H1 (cell line): ENCODE measurements around the gene TMEM45A. TPM values are rescaled to one million over a fixed set of nuclear protein-coding genes. Genes with fewer than 3 reads are reported as not detected.

ENCODE experiments used
- CTCF ChIA-PET: fragments of 300-600 bp; sonication (Branson Sonifier 250); formaldehyde crosslinking; loops from one replicate; lab custom pipeline; 2021; ENCODE audit not compliant: partially characterized antibody; lab: Charles Lee
- POLR2A ChIA-PET: fragments of 300-600 bp; sonication (Branson Sonifier 250); formaldehyde crosslinking; loops from one replicate; lab custom pipeline; 2021; ENCODE audit warnings: inconsistent platforms; ENCODE audit not compliant: partially characterized antibody; lab: Charles Lee
- DNase-seq, 2 experiments: peaks; one replicate each; pipeline versions ENCODE4 v3.0.0 to v3.0.0-alpha.2; 2010 to 2022; ENCODE audit warnings: low spot score in 2 of 2, low read depth in 1 of 2, mixed read lengths in 1 of 2
- FAIRE-seq: peaks from 2 replicates; lab custom pipeline; 2011; peaks lifted over from hg19 to GRCh38; lab: Jason Lieb, UNC
- H2AFZ ChIP-seq: 2 replicates; pipeline ENCODE4 v1.8.1; 2012; ENCODE audit warnings: low read length, inconsistent platforms
- H2AK5ac ChIP-seq: 2 replicates; pipeline ENCODE4 v1.6.1; 2013; ENCODE audit warnings: low read depth, low read length
- H2BK120ac ChIP-seq: replicated peaks from 2 replicates; pipeline ENCODE3; 2013; ENCODE audit warnings: low read depth, low read length, inconsistent platforms
- H2BK12ac ChIP-seq: 2 replicates; pipeline ENCODE4 v1.6.1; 2013; ENCODE audit warnings: low read depth, low read length
- H2BK15ac ChIP-seq: 2 replicates; pipeline ENCODE4 v1.6.1; 2013; ENCODE audit warnings: low read length
- H2BK20ac ChIP-seq: 2 replicates; pipeline ENCODE4 v1.6.1; 2013; ENCODE audit warnings: low read length
- H2BK5ac ChIP-seq: 2 replicates; pipeline ENCODE4 v1.6.1; 2013; ENCODE audit warnings: low read depth, low read length
- H3K14ac ChIP-seq: 2 replicates; pipeline ENCODE4 v1.6.1; 2013; ENCODE audit warnings: inconsistent platforms; ENCODE audit not compliant: insufficient read length
- H3K18ac ChIP-seq: 2 replicates; pipeline ENCODE4 v1.6.1; 2013; ENCODE audit warnings: low read length; ENCODE audit errors: extremely low read depth
- H3K23ac ChIP-seq: 2 replicates; pipeline ENCODE4 v1.6.1; 2013; ENCODE audit warnings: inconsistent platforms; ENCODE audit not compliant: insufficient read length
- H3K23me2 ChIP-seq: 2 replicates; pipeline ENCODE4 v1.6.1; 2013; ENCODE audit warnings: low read depth, low read length
- H3K27ac ChIP-seq: 2 replicates; pipeline ENCODE4 v1.6.1; 2011; ENCODE audit warnings: low read depth, low read length, inconsistent platforms
- H3K27me3 ChIP-seq, 4 experiments: replicated peaks in 1 of 4; 1 replicate in 1 of 4; 2 replicates in 3 of 4; pipeline versions ENCODE4 v1.6.1 to v1.8.1; 2011 to 2013; ENCODE audit warnings: low read length in 3 of 4, mild to moderate bottlenecking in 3 of 4, inconsistent platforms in 2 of 4, mixed read lengths in 2 of 4, moderate library complexity in 1 of 4; ENCODE audit not compliant: control insufficient read depth in 3 of 4, insufficient read depth in 3 of 4; ENCODE audit errors: extremely low read depth in 1 of 4
- H3K36me3 ChIP-seq, 4 experiments: 2 replicates each; pipeline versions ENCODE4 v1.6.1 to v1.8.1; 2011 to 2013; ENCODE audit warnings: mild to moderate bottlenecking in 4 of 4, low read length in 3 of 4, moderate library complexity in 2 of 4, control low read depth in 1 of 4, inconsistent platforms in 1 of 4; ENCODE audit not compliant: insufficient read depth in 4 of 4, control insufficient read depth in 2 of 4
- H3K4ac ChIP-seq: replicated peaks from 2 replicates; pipeline ENCODE3; 2013; ENCODE audit warnings: low read length, low read depth, mixed read lengths, inconsistent platforms; ENCODE audit not compliant: insufficient read length
- H3K4me1 ChIP-seq, 4 experiments: replicated peaks in 1 of 4; 1 replicate in 1 of 4; 2 replicates in 3 of 4; pipeline versions ENCODE4 v1.6.1 to v1.8.1; 2011 to 2013; ENCODE audit warnings: low read length in 3 of 4, inconsistent platforms in 2 of 4, mixed read lengths in 1 of 4; ENCODE audit not compliant: insufficient read depth in 4 of 4, control insufficient read depth in 3 of 4
- H3K4me2 ChIP-seq, 2 experiments: 2 replicates each; pipeline versions ENCODE4 v1.6.1 to v1.8.1; 2011 to 2013; ENCODE audit warnings: low read depth in 2 of 2, low read length in 2 of 2, control low read depth in 1 of 2, inconsistent platforms in 1 of 2, mild to moderate bottlenecking in 1 of 2; ENCODE audit not compliant: insufficient read depth in 1 of 2
- H3K4me3 ChIP-seq, 4 experiments: fragments of 200-600, 300-600 bp in 1 of 4; sonication (generic), shearing (Covaris generic), sonication (Bioruptor Twin) in 1 of 4; 2 replicates each; pipeline versions ENCODE4 v1.5.1 to v1.8.1; 2011 to 2016; ENCODE audit warnings: low read length in 4 of 4, low read depth in 3 of 4, control low read depth in 2 of 4, inconsistent platforms in 2 of 4, mild to moderate bottlenecking in 2 of 4, mixed read lengths in 1 of 4, moderate library complexity in 1 of 4; ENCODE audit not compliant: insufficient read depth in 2 of 4; ENCODE audit errors: extremely low read depth in 1 of 4
- H3K56ac ChIP-seq: replicated peaks from 2 replicates; pipeline ENCODE3; 2013; ENCODE audit warnings: low read depth, mild to moderate bottlenecking, mixed read lengths, low read length, inconsistent platforms; ENCODE audit not compliant: insufficient read length
- H3K79me1 ChIP-seq: 2 replicates; pipeline ENCODE4 v1.6.1; 2013; ENCODE audit warnings: low read depth, low read length, control low read depth
- H3K79me2 ChIP-seq, 2 experiments: 2 replicates each; pipeline versions ENCODE4 v1.6.1 to v1.8.1; 2012 to 2013; ENCODE audit warnings: low read length in 2 of 2, mild to moderate bottlenecking in 2 of 2, inconsistent platforms in 1 of 2; ENCODE audit not compliant: insufficient read depth in 2 of 2, control insufficient read depth in 1 of 2
- H3K9ac ChIP-seq, 4 experiments: replicated peaks in 1 of 4; 1 replicate in 1 of 4; 2 replicates in 3 of 4; pipeline versions ENCODE4 v1.6.1 to v1.8.1; 2011 to 2013; ENCODE audit warnings: low read depth in 3 of 4, low read length in 3 of 4, control low read depth in 2 of 4, mild to moderate bottlenecking in 2 of 4, moderate library complexity in 2 of 4, inconsistent platforms in 1 of 4; ENCODE audit errors: extremely low read depth in 1 of 4
- H3K9me3 ChIP-seq, 2 experiments: 2 replicates each; pipeline versions ENCODE4 v1.6.1 to v1.8.1; 2012 to 2013; ENCODE audit warnings: mild to moderate bottlenecking in 2 of 2, moderate library complexity in 2 of 2, control low read depth in 1 of 2, inconsistent platforms in 1 of 2, low read depth in 1 of 2, low read length in 1 of 2, mixed read lengths in 1 of 2; ENCODE audit not compliant: insufficient read depth in 2 of 2
- H4K20me1 ChIP-seq, 2 experiments: replicated peaks in 1 of 2; 2 replicates each; pipeline versions ENCODE3 to v1.8.1; 2011 to 2013; ENCODE audit warnings: inconsistent platforms in 2 of 2, low read length in 2 of 2, mild to moderate bottlenecking in 1 of 2; ENCODE audit not compliant: insufficient read depth in 2 of 2, control insufficient read depth in 1 of 2
- H4K5ac ChIP-seq: 2 replicates; pipeline ENCODE4 v1.6.1; 2013; ENCODE audit warnings: low read length, low read depth, mixed read lengths, inconsistent platforms; ENCODE audit not compliant: insufficient read length
- H4K8ac ChIP-seq: 2 replicates; pipeline ENCODE4 v1.8.0; 2013; ENCODE audit warnings: mild to moderate bottlenecking, moderate library complexity, low read length, inconsistent platforms; ENCODE audit not compliant: insufficient read depth; ENCODE audit errors: extremely low read depth
- H4K91ac ChIP-seq: replicated peaks from 2 replicates; pipeline ENCODE3; 2013; ENCODE audit warnings: low read length, mixed read lengths, inconsistent platforms; ENCODE audit not compliant: insufficient read length
- EZH2 ChIP-seq: fragments of 200-600 bp; sonication (generic); IDR thresholded peaks from 2 replicates; pipeline ENCODE4 v1.7.1; 2012; ENCODE audit warnings: low read depth, mild to moderate bottlenecking, moderate library complexity, low read length, inconsistent platforms; ENCODE audit not compliant: severe bottlenecking
- POLR2A ChIP-seq, 2 experiments: IDR thresholded peaks; 1 replicate in 1 of 2; 2 replicates in 1 of 2; pipeline ENCODE4 v1.6.1; 2011; ENCODE audit warnings: low read depth in 2 of 2, low read length in 2 of 2, mild to moderate bottlenecking in 2 of 2; ENCODE audit errors: control extremely low read depth in 1 of 2
- RXRA ChIP-seq: IDR thresholded peaks from 2 replicates; pipeline ENCODE4 v1.6.1; 2011; ENCODE audit warnings: low read depth, mild to moderate bottlenecking, low read length, moderate library complexity; ENCODE audit not compliant: insufficient read depth
- SP1 ChIP-seq: IDR thresholded peaks from 2 replicates; pipeline ENCODE4 v1.6.1; 2011; ENCODE audit warnings: low read depth, low read length
- SP4 ChIP-seq: IDR thresholded peaks from 2 replicates; pipeline ENCODE4 v1.6.1; 2012; ENCODE audit warnings: low read length, inconsistent platforms
- WGBS, 2 experiments: shearing (Covaris generic) in 1 of 2; methylation state at CpG; one replicate each; pipeline versions ENCODE4 v1.1.6 to v1.1.7; 2013 to 2015; ENCODE audit warnings: low lambda C conversion rate in 2 of 2, mixed read lengths in 2 of 2, inconsistent platforms in 1 of 2, low coverage in 1 of 2, missing lambda C conversion rate in 1 of 2; ENCODE audit not compliant: insufficient replicate concordance in 2 of 2, insufficient coverage in 1 of 2, insufficient read length in 1 of 2; ENCODE audit errors: extremely low coverage in 1 of 2, missing lambda C conversion rate in 1 of 2; 5-methylcytosine and 5-hydroxymethylcytosine counted together
- polyA plus RNA-seq, 7 experiments: library from polyadenylated mRNA; depleted of rRNA in 3 of 7; stranded (reverse) in 5 of 7; unstranded in 2 of 7; fragments of >200 nt in 5 of 7; fragments of 200-250 nt in 2 of 7; gene quantifications; 1 replicate in 5 of 7; 2 replicates in 1 of 7; 4 replicates in 1 of 7; pipeline versions ENCODE4 v1.2.1 to v1.2.3, GENCODE V29; 2011 to 2013; ENCODE audit warnings: missing spikeins in 2 of 7, mixed read lengths in 2 of 7
- total RNA-seq: library from RNA; stranded (reverse); fragmentation: NEBNext Ultra II Directional; extraction: Animal tissue kit (Norgen Biotek cat#: 25700); gene quantifications from 2 replicates; pipeline ENCODE4 v1.2.1, GENCODE V29; 2021

The TMEM45A gene
- total and polyA plus RNA-seq, 2 of the 8 experiments (the other 6 are each of a cell fraction or from before 2014, with no cell fraction given): 12.9 to 14.2 TPM

GRCh38 chr3:100499651-100500050, 7.2 kb downstream of the TMEM45A start:
- no peak overlapping the region for H2BK12ac ChIP-seq
- H3K23me2 ChIP-seq: no peaks in the 10 kb centered on the region; the same call in 1 of the 2 replicates
- H2BK120ac ChIP-seq: no peak overlapping the region
- no peak overlapping the region for H3K4ac ChIP-seq
- no peak overlapping the region for H3K56ac ChIP-seq
- no peaks in the 10 kb centered on the region for H3K79me2 ChIP-seq
- no peaks in the 10 kb centered on the region; a peak in 1 of 4 replicates for H3K9me3 ChIP-seq
- H4K8ac ChIP-seq: no peak overlapping the region
- no peak overlapping the region for H3K4me3 ChIP-seq
- H2BK20ac ChIP-seq: no peak overlapping the region
- H3K23ac ChIP-seq: no peak overlapping the region
- peaks cover 0 to 4% (median 1%) of the 10 kb centered on the region in 4 experiments; a peak in 2 of 7 replicates for H3K4me1 ChIP-seq
- H3K4me2 ChIP-seq: no peak overlapping the region
- no peaks in the 10 kb centered on the region for H3K27me3 ChIP-seq
- no peak overlapping the region for H4K5ac ChIP-seq
- no peak overlapping the region for H2BK5ac ChIP-seq
- no peaks in the 10 kb centered on the region for H4K20me1 ChIP-seq
- H3K27ac ChIP-seq: no peak overlapping the region
- H3K79me1 ChIP-seq: no peaks in the 10 kb centered on the region
- no peak overlapping the region for H2BK15ac ChIP-seq
- ChIA-PET CTCF (interaction anchor here (1.6 kb wide), 1 partner anchor 36 kb away, joined by 3 read pairs; no protein-coding TSS in a partner anchor), POLR2A (no interaction called here)
- H3K14ac ChIP-seq: no peak overlapping the region
- H4K91ac ChIP-seq: no peak overlapping the region
- WGBS, 2 experiments: 100% methylated on average over 4 of the region's 4 CpGs; no CpG with 5 or more reads in 1 of the 2 experiments
- H3K36me3 ChIP-seq: no peaks in the 10 kb centered on the region
- H2AFZ ChIP-seq: no peak overlapping the region
- FAIRE-seq: no peak
- DNase-seq: no peak
- H2AK5ac ChIP-seq: no peak overlapping the region
- no peak overlapping the region for H3K18ac ChIP-seq
- no peak overlapping the region for H3K9ac ChIP-seq
- TF ChIP-seq POLR2A (IDR thresholded peaks at IDR 0.05; ENCODE audit: control extremely low read depth in 1 of 2, low read depth in 2 of 2, low read length in 2 of 2) (no peak), SP1 (no peak), SP4 (no peak), RXRA (no peak), EZH2 (no peak)
